Measurements from ENCODE around the gene TSPEAR. TPM values are rescaled to one million over a fixed set of nuclear protein-coding genes. Genes with fewer than 3 reads are reported as not detected.
A peak's percentile ranks its signal among the peaks of the same experiment; 100 is the strongest.
"Not testable (repeated sequence)": the region's sequence is repeated elsewhere in the genome, so short reads cannot be mapped to it uniquely, and the experiment has no call there.

The TSPEAR gene
- total RNA-seq, 1 experiment from 2014 or later: 1.8 TPM

DNA sequence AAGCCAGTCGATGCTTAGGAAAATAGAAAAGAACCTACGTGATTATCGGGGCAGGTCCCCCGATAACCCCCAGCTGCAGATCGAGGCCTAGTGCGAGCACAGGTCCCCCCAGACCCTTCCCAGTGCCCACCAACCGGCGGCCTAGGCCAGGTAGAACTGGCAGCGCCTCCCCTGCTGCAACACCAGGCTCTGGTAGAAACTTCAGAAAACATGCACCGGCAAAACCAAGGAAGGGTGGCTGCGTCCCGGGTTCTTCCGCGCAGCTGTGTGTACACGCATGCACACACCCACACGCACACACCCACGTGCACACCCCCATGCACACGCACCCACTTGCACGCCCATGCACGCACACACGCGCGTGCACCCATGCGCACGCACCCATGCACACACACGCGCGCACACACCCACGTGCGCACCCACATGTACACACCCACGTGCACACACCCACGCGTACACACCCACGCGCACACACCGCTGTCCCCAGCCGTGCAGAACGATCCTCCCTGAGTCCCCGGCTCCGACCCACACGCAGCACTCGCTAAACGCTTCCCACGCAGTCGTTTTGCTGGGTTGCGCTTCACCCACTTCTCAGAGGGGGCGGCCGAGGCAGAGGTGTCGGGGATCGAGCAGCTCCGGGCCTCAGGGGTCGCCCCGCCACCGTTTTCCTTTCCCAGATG, 5.2 kb downstream of the TSPEAR start:
- no peaks in the 10 kb centered on the region for H3K36me3 ChIP-seq (replicated peaks; ENCODE audit: control insufficient read depth, insufficient read depth, low read length)
- peaks cover 61% of the 10 kb centered on the region for H3K27me3 ChIP-seq (ENCODE audit: control insufficient read depth, insufficient read depth, low read length)
- DNase-seq: peak; percentile 82
- H3K4me3 ChIP-seq (ENCODE audit: insufficient read depth, low read depth, low read length): peak overlapping the region; percentile 30

DNA sequence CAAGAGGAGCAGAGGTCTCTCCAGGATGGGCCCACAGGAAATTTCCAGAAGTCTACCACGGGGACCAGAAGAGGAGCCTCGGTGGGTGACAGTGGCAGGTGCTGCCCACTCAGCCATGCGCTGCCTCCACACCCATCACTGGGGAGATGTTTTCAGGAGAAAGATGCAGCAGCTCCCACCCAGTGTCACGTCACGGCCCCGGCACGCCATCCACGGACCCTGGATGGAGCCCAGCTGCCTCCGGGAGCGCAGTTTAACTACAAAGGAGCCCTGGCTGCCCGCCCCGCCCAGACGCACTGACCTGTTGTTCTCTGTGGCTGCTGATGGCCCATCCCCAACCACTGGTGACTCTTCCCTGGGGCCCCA, 6.8 kb downstream of the TSPEAR start:
- peaks cover 45% of the 10 kb centered on the region for H3K27me3 ChIP-seq (ENCODE audit: control insufficient read depth, insufficient read depth, low read length)
- H3K4me3 ChIP-seq (ENCODE audit: insufficient read depth, low read depth, low read length): peak overlapping the region; percentile 23
- no peaks in the 10 kb centered on the region for H3K36me3 ChIP-seq (replicated peaks; ENCODE audit: control insufficient read depth, insufficient read depth, low read length)
- peak; percentile 83 for DNase-seq

DNA sequence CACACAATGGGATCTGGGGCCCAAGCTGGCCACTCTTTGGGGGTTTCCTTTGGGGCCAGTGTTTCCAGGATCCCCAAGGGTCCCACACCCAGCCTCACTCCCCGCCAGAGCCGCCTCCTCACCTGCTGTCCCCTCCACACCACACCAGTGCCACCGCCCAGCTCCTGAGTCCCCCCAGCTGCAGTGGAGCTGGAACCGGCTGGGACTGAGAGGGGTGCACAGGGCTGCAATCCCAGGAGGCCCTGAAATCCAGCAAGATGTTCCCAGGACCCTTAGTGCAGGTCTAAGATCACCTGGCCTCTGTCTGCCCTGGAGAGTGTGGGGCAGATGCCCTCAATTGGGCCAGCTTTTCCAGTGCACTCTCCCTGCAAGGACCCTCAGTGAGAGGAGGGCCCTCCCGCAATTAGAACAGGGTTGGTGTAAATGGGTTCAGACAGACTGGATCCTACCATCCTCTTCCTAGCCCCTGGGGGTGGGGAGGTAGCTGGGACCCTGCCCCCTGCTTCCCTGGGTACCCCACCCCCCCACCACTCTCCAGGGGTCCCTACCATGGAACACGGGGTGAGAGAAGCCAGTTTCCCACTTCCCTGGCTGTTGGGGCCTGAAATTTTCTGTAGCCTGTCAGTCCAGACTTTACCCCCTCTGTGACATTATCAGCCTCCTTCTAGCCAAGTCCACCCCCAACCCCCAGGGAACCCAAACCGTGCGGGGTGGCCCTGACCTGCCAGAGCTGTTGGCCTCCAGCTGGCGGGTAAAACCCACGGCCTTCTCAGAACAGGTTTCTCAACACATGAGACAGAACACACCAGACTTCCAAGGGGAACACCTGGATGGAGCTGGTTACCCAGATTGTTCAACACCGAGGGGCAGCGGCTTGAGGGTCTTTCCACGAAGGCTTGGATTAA, 7.4 kb downstream of the TSPEAR start:
- Histone ChIP-seq H3K36me3 (replicated peaks; ENCODE audit: control insufficient read depth, insufficient read depth, low read length) (no peaks in the 10 kb centered on the region), H3K27me3 (ENCODE audit: control insufficient read depth, insufficient read depth, low read length) (peaks cover 41% of the 10 kb centered on the region), H3K4me3 (ENCODE audit: insufficient read depth, low read depth, low read length) (peak overlapping the region; percentile 23)
- peak; percentile 68 for DNase-seq

DNA sequence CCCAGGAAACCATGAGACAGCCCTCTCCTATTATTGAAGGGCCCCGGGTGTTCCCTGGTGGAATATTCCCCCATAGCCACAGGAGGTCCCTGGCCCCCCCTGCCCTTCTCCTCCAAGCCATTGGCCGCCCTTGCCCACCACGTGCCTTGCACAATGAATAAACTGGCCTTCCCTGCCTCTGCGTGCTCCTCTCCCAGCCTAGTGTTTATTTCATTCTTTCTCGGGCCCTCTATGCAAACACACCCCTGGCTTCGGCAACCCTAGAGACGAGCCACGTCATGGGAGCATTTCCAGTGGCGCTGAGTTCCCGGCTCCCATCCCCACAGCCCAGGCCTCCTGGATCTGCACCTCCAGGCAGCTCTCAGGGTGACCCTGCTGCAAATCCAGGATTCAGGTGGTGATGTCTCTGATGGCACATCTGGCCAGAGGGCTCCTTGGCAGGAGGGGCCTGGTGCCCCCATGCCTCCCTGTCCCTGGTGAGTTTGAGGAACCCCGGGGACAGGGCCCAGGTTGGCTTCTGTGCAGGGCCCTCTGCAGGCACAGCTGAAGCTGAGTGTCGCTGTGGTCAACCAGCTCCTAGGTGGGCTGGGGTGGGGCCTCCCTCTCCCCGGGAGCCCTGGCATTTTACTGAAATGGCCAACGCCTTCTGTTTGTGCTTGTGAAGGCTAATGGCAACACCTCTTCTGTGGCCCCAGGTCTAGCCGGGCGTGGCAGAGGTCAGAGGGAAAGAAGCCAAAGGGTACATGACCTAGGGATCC, 8.2 kb downstream of the TSPEAR start:
- Histone ChIP-seq H3K4me3 (ENCODE audit: insufficient read depth, low read depth, low read length) (no peak overlapping the region), H3K27me3 (ENCODE audit: control insufficient read depth, insufficient read depth, low read length) (peaks cover 37% of the 10 kb centered on the region)
- peak; percentile 62 for DNase-seq

DNA sequence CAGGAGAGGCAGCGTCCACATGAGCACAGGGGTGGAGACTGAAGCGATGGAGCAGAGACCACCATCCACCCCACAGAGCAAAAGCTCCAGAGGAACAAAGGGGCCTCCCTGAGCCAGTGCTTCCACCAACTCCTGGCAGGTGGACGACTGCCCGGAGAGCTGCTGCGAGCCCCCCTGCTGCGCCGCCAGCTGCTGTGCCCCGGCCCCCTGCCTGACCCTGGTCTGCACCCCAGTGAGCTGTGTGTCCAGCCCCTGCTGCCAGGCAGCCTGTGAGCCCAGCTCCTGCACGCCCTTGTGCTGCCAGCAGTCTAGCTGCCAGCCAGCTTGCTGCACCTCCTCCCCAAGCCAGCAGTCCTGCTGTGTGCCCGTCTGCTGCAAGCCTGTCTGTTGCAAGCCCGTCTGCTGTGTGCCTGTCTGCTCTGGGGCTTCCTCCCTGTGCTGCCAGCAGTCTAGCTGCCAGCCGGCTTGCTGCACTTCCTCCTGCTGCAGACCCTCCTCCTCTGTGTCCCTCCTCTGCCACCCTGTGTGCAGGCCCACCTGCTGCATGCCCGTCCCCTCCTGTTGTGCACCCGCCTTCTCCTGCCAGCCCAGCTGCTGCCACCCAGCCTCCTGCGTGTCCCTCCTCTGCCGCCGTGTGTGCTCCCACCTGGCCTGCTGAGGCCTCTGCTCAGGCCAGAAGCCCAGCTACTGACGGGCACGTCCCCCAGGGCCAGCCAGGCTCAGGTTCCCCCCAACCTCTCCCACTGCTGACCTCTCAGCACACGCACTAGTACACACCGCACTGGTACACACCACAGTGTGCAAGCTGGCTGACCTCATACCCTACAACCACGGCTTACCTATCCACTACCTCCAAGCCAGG, 9.0 kb downstream of the TSPEAR start:
- peaks cover 35% of the 10 kb centered on the region for H3K27me3 ChIP-seq (ENCODE audit: control insufficient read depth, insufficient read depth, low read length)
- H3K4me3 ChIP-seq (ENCODE audit: insufficient read depth, low read depth, low read length): no peak overlapping the region
- DNase-seq: peak; percentile 32
- H3K36me3 ChIP-seq (replicated peaks; ENCODE audit: control insufficient read depth, insufficient read depth, low read length): no peaks in the 10 kb centered on the region

More for the DNA sequence above, 8.2 kb downstream of the TSPEAR start:
- no peaks in the 10 kb centered on the region for H3K36me3 ChIP-seq (replicated peaks; ENCODE audit: control insufficient read depth, insufficient read depth, low read length)

DNA sequence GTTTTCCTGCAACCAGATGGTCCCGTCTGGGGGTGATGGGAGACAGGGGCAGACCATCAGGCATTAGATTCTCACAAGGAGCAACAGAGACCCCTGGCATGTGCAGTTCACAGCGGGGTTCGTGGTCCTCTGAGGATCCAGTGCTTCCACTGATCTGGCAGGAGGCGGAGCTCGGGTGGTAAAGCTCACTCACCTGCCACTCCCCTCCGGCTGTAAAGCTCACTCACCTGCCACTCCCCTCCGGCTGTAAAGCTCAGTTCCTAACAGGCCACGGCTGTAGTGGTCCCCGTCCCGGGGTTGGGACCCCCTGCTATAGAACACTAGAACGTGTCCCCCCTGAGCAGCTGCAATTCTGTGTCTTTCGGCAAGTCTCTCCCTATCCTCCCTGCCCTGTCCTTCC, 9.8 kb downstream of the TSPEAR start:
- peak; percentile 31 for DNase-seq
- Histone ChIP-seq H3K4me3 (ENCODE audit: insufficient read depth, low read depth, low read length) (no peak overlapping the region), H3K27me3 (ENCODE audit: control insufficient read depth, insufficient read depth, low read length) (peaks cover 28% of the 10 kb centered on the region), H3K36me3 (replicated peaks; ENCODE audit: control insufficient read depth, insufficient read depth, low read length) (no peaks in the 10 kb centered on the region)

DNA sequence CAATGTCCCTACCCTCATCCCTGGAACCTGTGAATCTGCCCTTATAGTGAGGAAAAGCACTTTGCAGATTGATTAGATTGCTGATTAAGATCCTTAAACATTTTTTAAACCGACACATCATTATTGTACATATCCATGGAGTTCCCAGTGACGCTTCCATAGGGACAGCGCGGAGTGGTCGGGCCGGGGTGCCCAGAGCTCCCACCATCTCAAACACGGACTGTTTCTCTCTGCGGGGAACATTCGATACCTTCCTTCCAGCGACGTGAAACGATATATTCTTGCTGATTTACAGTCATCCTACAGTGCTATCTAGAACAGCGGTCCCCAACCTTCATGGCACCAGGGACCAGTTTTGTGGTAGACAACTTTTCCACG, 10.4 kb downstream of the TSPEAR start:
- Histone ChIP-seq H3K4me3 (ENCODE audit: insufficient read depth, low read depth, low read length) (no peak overlapping the region), H3K27me3 (ENCODE audit: control insufficient read depth, insufficient read depth, low read length) (peaks cover 23% of the 10 kb centered on the region), H3K36me3 (replicated peaks; ENCODE audit: control insufficient read depth, insufficient read depth, low read length) (no peaks in the 10 kb centered on the region)
- no peak for DNase-seq

DNA sequence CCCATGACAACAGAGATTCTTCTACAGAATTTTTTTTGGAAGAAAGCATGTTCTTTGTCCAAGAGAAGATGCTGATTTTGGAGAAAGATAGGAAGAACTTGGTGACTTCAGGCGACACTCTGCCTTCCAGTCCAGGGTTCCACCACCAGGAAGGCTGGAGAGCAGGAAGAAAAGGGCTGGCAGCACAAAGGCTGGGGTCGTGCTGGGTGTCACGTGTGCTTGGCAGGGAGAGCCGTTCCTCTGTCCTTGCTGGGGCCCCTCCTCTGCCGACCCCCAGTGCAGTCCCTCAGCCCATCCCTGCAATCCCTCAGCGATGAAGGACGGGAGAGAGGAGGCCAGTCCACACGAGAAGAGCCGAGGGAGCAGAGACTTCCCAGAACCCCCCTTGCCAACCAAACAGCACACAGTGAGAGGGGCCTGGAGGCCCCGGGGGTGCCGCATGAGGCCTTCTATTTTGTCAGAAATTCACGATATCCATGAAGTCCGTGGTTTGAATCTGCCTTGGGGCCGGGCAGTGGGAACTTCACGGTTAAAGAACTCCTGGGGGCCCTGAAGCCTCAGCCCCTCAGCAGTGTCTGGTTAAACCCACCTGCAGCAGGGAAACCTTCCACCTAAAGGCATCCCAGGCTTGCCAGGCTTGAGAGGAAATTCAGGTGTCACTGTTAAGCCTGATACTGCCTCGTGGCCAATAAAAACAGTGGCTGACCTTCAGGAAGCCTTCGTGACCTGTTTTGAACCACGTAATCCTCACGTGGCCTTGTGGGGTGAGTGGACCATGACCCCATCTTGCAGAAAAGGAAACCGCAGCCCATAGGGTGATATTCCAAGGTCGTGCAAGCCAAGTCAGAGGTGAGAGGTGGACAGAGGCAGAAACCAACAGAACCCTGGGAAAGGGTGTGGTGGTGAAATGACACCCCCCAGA, 11.0 kb downstream of the TSPEAR start:
- Histone ChIP-seq H3K27me3 (ENCODE audit: control insufficient read depth, insufficient read depth, low read length) (peaks cover 22% of the 10 kb centered on the region; the same call in 1 of the 2 replicates), H3K4me3 (ENCODE audit: insufficient read depth, low read depth, low read length) (no peak overlapping the region), H3K36me3 (replicated peaks; ENCODE audit: control insufficient read depth, insufficient read depth, low read length) (no peaks in the 10 kb centered on the region)
- peak; percentile 22 for DNase-seq

DNA sequence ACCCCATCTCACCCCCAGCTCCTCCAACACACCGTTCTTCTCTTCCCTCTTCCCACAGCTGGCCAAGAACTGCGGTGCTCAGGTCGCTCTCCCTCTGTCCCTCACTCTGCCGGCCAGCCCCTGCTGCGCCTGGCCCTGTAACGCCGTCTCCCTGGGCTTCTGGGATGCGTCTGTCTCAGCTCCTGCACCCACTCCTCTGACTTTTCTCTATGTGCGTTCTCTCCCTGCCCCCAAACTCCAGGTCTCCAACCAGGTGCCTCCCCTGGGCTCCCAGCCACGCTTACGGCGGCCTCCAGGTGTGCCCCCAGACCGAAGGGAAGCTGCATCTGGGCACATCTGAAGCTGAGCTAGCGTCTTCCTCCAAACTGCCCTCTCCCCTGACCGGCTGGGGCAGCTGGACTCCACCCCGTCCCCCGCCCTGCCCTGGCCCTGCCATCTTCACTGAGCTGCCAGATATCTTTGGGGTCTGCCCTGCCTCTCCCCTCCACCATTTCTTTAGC, 11.8 kb downstream of the TSPEAR start:
- Histone ChIP-seq H3K4me3 (ENCODE audit: insufficient read depth, low read depth, low read length) (no peak overlapping the region), H3K27me3 (ENCODE audit: control insufficient read depth, insufficient read depth, low read length) (peaks cover 22% of the 10 kb centered on the region; the same call in 1 of the 2 replicates), H3K36me3 (replicated peaks; ENCODE audit: control insufficient read depth, insufficient read depth, low read length) (no peaks in the 10 kb centered on the region)
- peak; percentile 56 for DNase-seq

DNA sequence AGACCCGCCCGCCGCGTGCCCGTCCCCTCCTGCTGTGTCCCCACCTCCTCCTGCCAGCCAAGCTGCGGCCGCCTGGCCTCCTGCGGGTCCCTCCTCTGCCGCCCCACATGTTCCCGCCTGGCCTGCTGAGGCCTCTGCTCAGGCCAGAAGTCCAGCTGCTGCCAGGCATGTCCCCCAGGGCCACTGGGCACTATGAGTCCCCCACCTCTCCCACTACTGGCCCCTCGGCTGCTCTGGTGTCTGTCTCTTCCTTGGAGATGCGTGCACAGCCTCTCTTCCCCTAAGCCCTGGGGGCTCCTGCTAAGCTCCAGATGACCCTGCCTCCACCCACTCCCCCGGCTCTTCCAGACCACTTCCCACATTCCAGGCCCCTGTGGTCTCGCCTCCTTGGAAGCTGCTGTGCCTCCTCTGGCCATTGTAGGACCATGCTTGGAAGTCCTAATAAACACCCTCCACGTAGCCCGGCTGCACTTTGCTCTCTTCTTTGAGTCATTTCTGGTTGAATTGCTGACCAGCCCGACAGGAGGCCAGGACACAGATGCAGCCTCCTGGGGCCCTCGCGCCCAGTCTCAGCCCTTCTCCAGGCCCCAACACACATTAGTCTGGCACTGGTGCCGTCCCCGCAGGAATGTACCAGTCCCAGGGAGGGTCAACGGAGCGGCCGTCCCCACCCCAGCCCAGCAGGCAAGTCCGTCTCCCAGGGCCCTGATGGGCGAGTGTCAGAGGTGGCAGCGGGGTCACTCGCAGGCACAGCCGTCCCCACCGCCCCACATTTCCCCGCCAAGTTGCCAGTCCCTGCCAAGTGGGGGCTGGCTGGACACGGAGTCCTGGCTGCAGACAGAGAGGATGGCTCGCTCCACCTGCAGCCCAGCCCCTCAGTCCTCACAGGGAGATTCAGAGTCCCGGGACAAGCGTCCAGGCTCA, 13.3 kb downstream of the TSPEAR start:
- H3K4me3 ChIP-seq (ENCODE audit: insufficient read depth, low read depth, low read length): no peak overlapping the region
- H3K36me3 ChIP-seq (replicated peaks; ENCODE audit: control insufficient read depth, insufficient read depth, low read length): no peaks in the 10 kb centered on the region
- peak; percentile 86 for DNase-seq
- peaks cover 15% of the 10 kb centered on the region; the same call in 1 of the 2 replicates for H3K27me3 ChIP-seq (ENCODE audit: control insufficient read depth, insufficient read depth, low read length)

DNA sequence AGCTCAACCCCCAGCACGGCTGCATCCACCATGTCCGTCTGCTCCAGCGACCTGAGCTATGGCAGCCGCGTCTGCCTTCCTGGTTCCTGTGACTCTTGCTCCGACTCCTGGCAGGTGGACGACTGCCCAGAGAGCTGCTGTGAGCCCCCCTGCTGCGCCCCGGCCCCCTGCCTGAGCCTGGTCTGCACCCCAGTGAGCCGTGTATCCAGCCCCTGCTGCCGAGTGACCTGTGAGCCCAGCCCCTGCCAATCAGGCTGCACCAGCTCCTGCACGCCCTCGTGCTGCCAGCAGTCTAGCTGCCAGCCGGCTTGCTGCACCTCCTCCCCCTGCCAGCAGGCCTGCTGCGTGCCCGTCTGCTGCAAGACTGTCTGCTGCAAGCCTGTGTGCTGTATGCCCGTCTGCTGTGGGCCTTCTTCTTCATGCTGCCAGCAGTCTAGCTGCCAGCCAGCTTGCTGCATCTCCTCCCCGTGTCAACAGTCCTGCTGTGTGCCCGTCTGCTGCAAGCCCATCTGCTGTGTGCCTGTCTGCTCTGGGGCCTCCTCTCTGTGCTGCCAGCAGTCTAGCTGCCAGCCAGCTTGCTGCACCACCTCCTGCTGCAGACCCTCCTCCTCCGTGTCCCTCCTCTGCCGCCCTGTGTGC, 14.1 kb downstream of the TSPEAR start, which contains the start of gene KRTAP10-12:
Gene KRTAP10-12 (plus strand): TSS at position 1 of the 639 bp plus-strand sequence. CDS start 30 bp downstream, at position 31.
- Histone ChIP-seq H3K4me3 (ENCODE audit: insufficient read depth, low read depth, low read length) (peak within 1 kb of the TSS; percentile 17; the same call in 1 of the 2 replicates), H3K27me3 (ENCODE audit: control insufficient read depth, insufficient read depth, low read length) (peaks cover 14% of the 10 kb centered on the region; the same call in 1 of the 2 replicates)
- H3K36me3 ChIP-seq (replicated peaks; ENCODE audit: control insufficient read depth, insufficient read depth, low read length): not testable (repeated sequence)
- DNase-seq: peak; percentile 32
